PFSK-1 (cell line): Measurements from ENCODE around the gene HHIP.

Source experiments
- POLR2AphosphoS5 ChIP-seq: IDR thresholded peaks from 2 replicates; pipeline ENCODE4 v1.6.1; 2012; ENCODE audit warnings: low read depth, mild to moderate bottlenecking, control low read depth, low read length, moderate library complexity
- TAF1 ChIP-seq: IDR thresholded peaks from 2 replicates; pipeline ENCODE4 v1.6.1; 2012; ENCODE audit warnings: low read length, control low read depth, borderline replicate concordance; ENCODE audit not compliant: insufficient read depth
- TF ChIP-seq, protein P1 (sequence below), 2 experiments: IDR thresholded peaks; 2 replicates each; pipeline versions ENCODE4 v1.6.1 to v1.8.0; 2011 to 2012; ENCODE audit warnings: low read depth in 2 of 2, low read length in 2 of 2, control low read depth in 1 of 2, inconsistent platforms in 1 of 2, mild to moderate bottlenecking in 1 of 2, moderate library complexity in 1 of 2; ENCODE audit not compliant: insufficient read depth in 1 of 2

DNA sequence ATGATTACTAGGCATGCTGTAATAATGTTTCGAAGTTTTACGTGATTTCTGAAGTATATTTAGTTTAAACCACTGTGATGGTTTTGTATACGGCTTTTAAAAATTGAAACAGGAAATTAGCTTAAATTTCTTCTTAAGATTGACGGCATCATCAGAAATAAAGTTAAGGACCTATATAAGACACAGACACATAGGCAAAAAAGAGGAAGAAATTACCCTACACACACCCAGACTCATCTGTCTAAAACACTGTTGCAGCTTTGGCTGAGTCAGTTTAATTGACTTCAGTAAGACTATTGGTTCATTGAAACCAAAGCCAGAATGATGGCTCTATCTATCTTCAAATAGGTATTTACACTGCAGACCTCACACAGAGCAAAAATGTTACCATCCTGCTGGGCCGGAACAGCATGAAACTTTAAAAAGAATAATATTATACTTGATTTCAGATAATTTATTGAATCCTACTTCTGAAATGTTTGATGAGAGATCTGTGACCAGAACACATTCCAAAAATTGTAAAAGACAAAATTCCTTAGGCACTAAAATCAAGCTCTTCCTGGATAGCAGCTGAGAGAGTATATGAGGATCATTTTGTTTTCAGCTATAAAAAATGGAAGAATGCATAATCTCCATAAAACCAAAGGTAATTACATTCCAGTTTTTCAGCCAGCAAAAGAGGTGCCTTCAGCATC is 4.5 kb downstream of the HHIP start:
- TF ChIP-seq TAF1 (no peak), POLR2AphosphoS5 (no peak)
- TF ChIP-seq, protein P1, sequence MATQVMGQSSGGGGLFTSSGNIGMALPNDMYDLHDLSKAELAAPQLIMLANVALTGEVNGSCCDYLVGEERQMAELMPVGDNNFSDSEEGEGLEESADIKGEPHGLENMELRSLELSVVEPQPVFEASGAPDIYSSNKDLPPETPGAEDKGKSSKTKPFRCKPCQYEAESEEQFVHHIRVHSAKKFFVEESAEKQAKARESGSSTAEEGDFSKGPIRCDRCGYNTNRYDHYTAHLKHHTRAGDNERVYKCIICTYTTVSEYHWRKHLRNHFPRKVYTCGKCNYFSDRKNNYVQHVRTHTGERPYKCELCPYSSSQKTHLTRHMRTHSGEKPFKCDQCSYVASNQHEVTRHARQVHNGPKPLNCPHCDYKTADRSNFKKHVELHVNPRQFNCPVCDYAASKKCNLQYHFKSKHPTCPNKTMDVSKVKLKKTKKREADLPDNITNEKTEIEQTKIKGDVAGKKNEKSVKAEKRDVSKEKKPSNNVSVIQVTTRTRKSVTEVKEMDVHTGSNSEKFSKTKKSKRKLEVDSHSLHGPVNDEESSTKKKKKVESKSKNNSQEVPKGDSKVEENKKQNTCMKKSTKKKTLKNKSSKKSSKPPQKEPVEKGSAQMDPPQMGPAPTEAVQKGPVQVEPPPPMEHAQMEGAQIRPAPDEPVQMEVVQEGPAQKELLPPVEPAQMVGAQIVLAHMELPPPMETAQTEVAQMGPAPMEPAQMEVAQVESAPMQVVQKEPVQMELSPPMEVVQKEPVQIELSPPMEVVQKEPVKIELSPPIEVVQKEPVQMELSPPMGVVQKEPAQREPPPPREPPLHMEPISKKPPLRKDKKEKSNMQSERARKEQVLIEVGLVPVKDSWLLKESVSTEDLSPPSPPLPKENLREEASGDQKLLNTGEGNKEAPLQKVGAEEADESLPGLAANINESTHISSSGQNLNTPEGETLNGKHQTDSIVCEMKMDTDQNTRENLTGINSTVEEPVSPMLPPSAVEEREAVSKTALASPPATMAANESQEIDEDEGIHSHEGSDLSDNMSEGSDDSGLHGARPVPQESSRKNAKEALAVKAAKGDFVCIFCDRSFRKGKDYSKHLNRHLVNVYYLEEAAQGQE (IDR thresholded peaks at IDR 0.05; ENCODE audit: insufficient read depth in 1 of 2, low read depth in 2 of 2, low read length in 2 of 2) = no peak
